Activated naive CD4-positive, alpha-beta T cell treated with anti-CD3 and anti-CD28 coated beads, Interleukin-2, amount 50 U/mL, for 72 hours (primary cell): ENCODE results near the gene GRID1. TPM values are rescaled to one million over a fixed set of nuclear protein-coding genes. Genes with fewer than 3 reads are reported as not detected.

Source experiments
- ATAC-seq, 2 donors: fragments of 150-1000 bp; cut with Tn5 transposase; 2 replicates each; pipeline ENCODE4 v1.10.0; 2021; ENCODE audit warnings: mild to moderate bottlenecking in 2 of 2, moderate library complexity in 2 of 2
- DNase-seq, 2 donors: peaks; one replicate each; pipeline ENCODE4 v3.0.0; 2021 to 2022; ENCODE audit warnings: low spot score in 2 of 2
- H3K27ac Mint-ChIP-seq, 2 donors: one replicate each; pipeline ENCODE4 v1.8.0; 2022; ENCODE audit warnings: mild to moderate bottlenecking in 2 of 2, mixed read lengths in 2 of 2
- H3K36me3 Mint-ChIP-seq, 2 donors: one replicate each; pipeline ENCODE4 v1.8.0; 2022; ENCODE audit warnings: mixed read lengths in 2 of 2
- H3K9me3 Mint-ChIP-seq, 2 donors: one replicate each; pipeline ENCODE4 v1.8.0; 2022; ENCODE audit warnings: mixed read lengths in 2 of 2
- total RNA-seq, 2 donors: library from RNA; stranded (reverse); gene quantifications; one replicate each; pipeline ENCODE4 v1.2.3, GENCODE V29; 2022

GRID1 gene
- total RNA-seq, 2 donors from 2014 or later = not detected

- Mint-ChIP-seq H3K9me3 (no peaks in the 10 kb centered on the region), H3K27ac (no peak overlapping the region), H3K36me3 (no peaks in the 10 kb centered on the region)
- no peak for ATAC-seq
- no peak for DNase-seq
These were observed 16.5 kb downstream of the GRID1 start for GRCh38 chr10:86349940-86350630.

- no peaks in the 10 kb centered on the region for H3K36me3 Mint-ChIP-seq
- no peak overlapping the region for H3K27ac Mint-ChIP-seq
- DNase-seq = no peak
- H3K9me3 Mint-ChIP-seq = no peaks in the 10 kb centered on the region
- ATAC-seq = no peak
These were observed 17.1 kb downstream of the GRID1 start for GRCh38 chr10:86349474-86349873.

GRCh38 chr10:86348321-86349210, 18.0 kb downstream of the GRID1 start:
- DNase-seq = no peak
- H3K9me3 Mint-ChIP-seq = no peaks in the 10 kb centered on the region
- ATAC-seq = no peak
- no peaks in the 10 kb centered on the region for H3K36me3 Mint-ChIP-seq
- H3K27ac Mint-ChIP-seq = no peak overlapping the region

GRCh38 chr10:86347856-86348255, 18.7 kb downstream of the GRID1 start:
- H3K36me3 Mint-ChIP-seq = no peaks in the 10 kb centered on the region
- DNase-seq = no peak
- no peak overlapping the region for H3K27ac Mint-ChIP-seq
- no peaks in the 10 kb centered on the region for H3K9me3 Mint-ChIP-seq
- ATAC-seq = no peak

GRCh38 chr10:86346799-86347665, 19.6 kb downstream of the GRID1 start:
- ATAC-seq (no peak), DNase-seq (no peak)
- H3K9me3 Mint-ChIP-seq = no peaks in the 10 kb centered on the region
- H3K27ac Mint-ChIP-seq = no peak overlapping the region
- H3K36me3 Mint-ChIP-seq = no peaks in the 10 kb centered on the region

- peak overlapping the region in 1 of 2 donors; percentile 22 for H3K27ac Mint-ChIP-seq
- H3K36me3 Mint-ChIP-seq = no peaks in the 10 kb centered on the region
- no peak for ATAC-seq
- no peaks in the 10 kb centered on the region for H3K9me3 Mint-ChIP-seq
- no peak for DNase-seq
These were observed 20.5 kb downstream of the GRID1 start for GRCh38 chr10:86345859-86346798.

- Mint-ChIP-seq H3K9me3 (no peaks in the 10 kb centered on the region), H3K36me3 (no peaks in the 10 kb centered on the region), H3K27ac (no peak overlapping the region)
- no peak for DNase-seq
- no peak for ATAC-seq
These were observed 21.2 kb downstream of the GRID1 start for GRCh38 chr10:86345296-86345858.

GRCh38 chr10:86344714-86345161, 21.9 kb downstream of the GRID1 start:
- no peak for ATAC-seq
- DNase-seq = no peak
- Mint-ChIP-seq H3K36me3 (no peaks in the 10 kb centered on the region), H3K27ac (no peak overlapping the region), H3K9me3 (no peaks in the 10 kb centered on the region)

GRCh38 chr10:86344281-86344680, 22.3 kb downstream of the GRID1 start:
- no peak for DNase-seq
- no peak overlapping the region for H3K27ac Mint-ChIP-seq

GRCh38 chr10:86343761-86344160, 22.8 kb downstream of the GRID1 start:
- Mint-ChIP-seq H3K27ac (no peak overlapping the region), H3K36me3 (no peaks in the 10 kb centered on the region), H3K9me3 (no peaks in the 10 kb centered on the region)
- ATAC-seq = no peak
- no peak for DNase-seq

More at GRCh38 chr10:86344281-86344680, 22.3 kb downstream of the GRID1 start:
- Mint-ChIP-seq H3K9me3 (no peaks in the 10 kb centered on the region), H3K36me3 (no peaks in the 10 kb centered on the region)
- ATAC-seq = no peak

GRCh38 chr10:86342111-86342863, 24.3 kb downstream of the GRID1 start:
- no peaks in the 10 kb centered on the region for H3K9me3 Mint-ChIP-seq
- no peaks in the 10 kb centered on the region for H3K36me3 Mint-ChIP-seq
- ATAC-seq (no peak), DNase-seq (no peak)
- no peak overlapping the region for H3K27ac Mint-ChIP-seq

- peak in 1 of 2 donors; percentile 24 for ATAC-seq
- DNase-seq = no peak
- no peaks in the 10 kb centered on the region for H3K36me3 Mint-ChIP-seq
- H3K9me3 Mint-ChIP-seq = no peaks in the 10 kb centered on the region
- H3K27ac Mint-ChIP-seq = no peak overlapping the region
These were observed 25.2 kb downstream of the GRID1 start for GRCh38 chr10:86341361-86341811.

GRCh38 chr10:86340991-86341260, 25.7 kb downstream of the GRID1 start:
- DNase-seq (no peak), ATAC-seq (no peak)
- H3K9me3 Mint-ChIP-seq = no peaks in the 10 kb centered on the region
- H3K27ac Mint-ChIP-seq = no peak overlapping the region
- no peaks in the 10 kb centered on the region for H3K36me3 Mint-ChIP-seq

GRCh38 chr10:86340176-86340990, 26.2 kb downstream of the GRID1 start:
- Mint-ChIP-seq H3K27ac (no peak overlapping the region), H3K9me3 (no peaks in the 10 kb centered on the region), H3K36me3 (no peaks in the 10 kb centered on the region)
- ATAC-seq (no peak), DNase-seq (no peak)
